Heart left ventricle (tissue), 16 donors: ENCODE measurements around the gene MAP3K9. TPM values are rescaled to one million over a fixed set of nuclear protein-coding genes. Genes with fewer than 3 reads are reported as not detected.

ENCODE experiments used
- ATAC-seq, 4 donors: fragments of 200-7000 bp; cut with Tn5 transposase; one replicate each; pipeline ENCODE4 v1.9.1; 2020 to 2022; ENCODE audit warnings: moderate library complexity in 4 of 4, mild to moderate bottlenecking in 3 of 4, moderate number of reproducible peaks in 1 of 4
- DNase-seq, 5 donors: peaks; one replicate each; pipeline ENCODE4 v3.0.0-alpha.2; 2020
- H3K27ac ChIP-seq, 12 donors: fragments of 200-600 bp; sonication (generic) in 4 of 12; one replicate each; pipeline versions ENCODE4 v1.5.0 to v1.8.0; 2016 to 2022; ENCODE audit warnings: mild to moderate bottlenecking in 2 of 12
- H3K27me3 ChIP-seq, 9 donors: fragments of 200-600 bp; sonication (generic) in 2 of 9; one replicate each; pipeline versions ENCODE4 v1.5.1 to v1.8.0; 2016 to 2022; ENCODE audit warnings: mild to moderate bottlenecking in 3 of 9
- H3K36me3 ChIP-seq, 9 donors: fragments of 200-600 bp; sonication (generic) in 2 of 9; one replicate each; pipeline versions ENCODE4 v1.5.0 to v1.8.0; 2018 to 2022; ENCODE audit warnings: mild to moderate bottlenecking in 2 of 9
- H3K4me1 ChIP-seq, 12 donors: fragments of 200-600 bp; sonication (generic) in 4 of 12; one replicate each; pipeline versions ENCODE4 v1.5.0 to v1.8.0; 2016 to 2022; ENCODE audit warnings: mild to moderate bottlenecking in 3 of 12
- H3K4me3 ChIP-seq, 12 donors: fragments of 200-600 bp; sonication (generic) in 4 of 12; one replicate each; pipeline versions ENCODE4 v1.5.0 to v1.8.0; 2017 to 2022; ENCODE audit warnings: mild to moderate bottlenecking in 9 of 12, moderate library complexity in 4 of 12
- H3K9me3 ChIP-seq, 12 donors: fragments of 200-600 bp; sonication (generic) in 4 of 12; one replicate each; pipeline versions ENCODE4 v1.5.0 to v1.8.0; 2016 to 2022; ENCODE audit warnings: mild to moderate bottlenecking in 1 of 12
- CTCF ChIP-seq, 12 donors: fragments of 200-600 bp; sonication (generic) in 4 of 12; IDR thresholded peaks; one replicate each; pipeline versions ENCODE4 v1.5.0 to v1.8.0; 2018 to 2022; ENCODE audit warnings: antibody characterized with exemption in 12 of 12, mild to moderate bottlenecking in 5 of 12
- POLR2A ChIP-seq, 2 donors: fragments of 450-650 bp; IDR thresholded peaks; one replicate each; pipeline ENCODE4 v1.6.1; 2017; ENCODE audit warnings: antibody characterized with exemption in 2 of 2, mild to moderate bottlenecking in 2 of 2, moderate library complexity in 2 of 2
- WGBS, 4 donors: extraction: QIAGEN DNeasy Blood & Tissue Kit in 2 of 4; methylation state at CpG; one replicate each; pipeline versions ENCODE4 v1.1.5 to v1.1.7; 2013 to 2018; 5-methylcytosine and 5-hydroxymethylcytosine counted together
- intact Hi-C, 10 donors: fragments of 100-400 bp; cut with DNase I; formaldehyde crosslinking; loops; one replicate each; pipeline versions ENCODE4 v1.11.1 to v1.14.2; 2022
- polyA plus RNA-seq, 2 donors: library from polyadenylated mRNA; stranded (reverse); fragments of 200-250 nt; gene quantifications; one replicate each; pipeline ENCODE4 v1.2.3, GENCODE V29; 2013
- total RNA-seq, 9 donors: library from RNA; depleted of rRNA in 2 of 9; stranded (reverse); fragments of >200 nt in 2 of 9; fragmentation: NEBNext Ultra II Directional in 3 of 9; extraction: Animal tissue kit (Norgen Biotek cat#: 25700) in 3 of 9; gene quantifications; one replicate each; pipeline versions ENCODE4 v1.1.0 to v1.2.4, GENCODE V29; 2016 to 2023
- donor health status: ischemic (EF 13 %, LVEDD 7.1; RV severe dilation, severe dysfunction).
- donor health status: healthy with polysubstance abuse.
- donor health status: DM: no; HTN: yes; CAD: no.
- donor health status: DM: no; HTN: no; CAD: no.
- donor health status: ischemic (EF 25% LVEDD 6.9; RV normal size, moderate dysfunction).
- donor health status: ischemic (EF 25% LVEDD 5.7; RV mildly dilated, moderate dysfunction).
- donor health status: healthy.
- donor health status: DM: yes; HTN: yes; CAD: no.
- donor health status: ischemic (EF 35%, LVEDD 5.7; RV mildly dilated, moderate dysfunction).
- donor health status: nonischemic (EF 11% LVEDD 7.7; RV severe dilation, severe dysfunction).
- donor health status: DM: yes; HTN: yes; CAD: no.
- donor health status: PGD.
- donor health status: ischemic (EF 29% LVEDD 5.4; RV normal size, mild dysfunction).
- donor health status: nonischemic (EF 23%, LVEDD 6.1; RV moderate dilation, normal function).

Gene MAP3K9
- total and polyA plus RNA-seq, 11 donors, result 0.91 to 3.8 (median 1.7) TPM

DNA sequence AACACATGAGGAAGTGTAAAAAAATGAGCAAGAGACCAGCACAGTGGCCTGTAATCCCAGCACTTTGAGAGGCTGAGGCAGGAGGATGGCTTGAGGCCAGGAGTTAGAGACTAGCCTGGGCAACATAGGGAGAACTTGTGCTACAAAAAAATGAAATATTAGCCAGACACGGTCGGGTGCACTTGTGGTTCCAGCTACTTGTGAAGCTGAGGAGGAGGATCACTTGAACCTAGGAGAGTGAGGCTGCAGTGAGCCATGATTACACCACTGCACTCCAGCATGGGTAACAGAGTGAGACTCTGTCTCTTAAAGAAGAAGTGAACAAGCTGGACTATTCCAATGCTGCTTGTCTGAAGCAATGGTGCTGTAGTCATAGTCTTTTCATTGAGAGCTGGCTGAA lies 36.3 kb upstream of the MAP3K9 start:
- Histone ChIP-seq H3K36me3 (no peaks in the 10 kb centered on the region), H3K4me1 (peaks cover 0 to 17% (median 3%) of the 10 kb centered on the region in 12 donors), H3K4me3 (no peak overlapping the region), H3K9me3 (no peaks in the 10 kb centered on the region), H3K27ac (no peak overlapping the region), H3K27me3 (no peaks in the 10 kb centered on the region)
- no peak for ATAC-seq
- 88 to 92% (median 89%) methylated on average over 2 of the region's 2 CpGs for WGBS, 4 donors
- TF ChIP-seq CTCF (IDR thresholded peaks at IDR 0.05) (no peak), POLR2A (IDR thresholded peaks at IDR 0.05) (no peak)
- intact Hi-C loops, result no loop called here
- no peak for DNase-seq

- Histone ChIP-seq H3K27ac (peak overlapping the region in 10 of 12 donors; percentile 8 to 82 (median 58)), H3K9me3 (no peaks in the 10 kb centered on the region), H3K36me3 (no peaks in the 10 kb centered on the region), H3K27me3 (no peaks in the 10 kb centered on the region), H3K4me3 (no peak overlapping the region), H3K4me1 (peaks cover 0 to 17% (median 3%) of the 10 kb centered on the region in 12 donors)
- intact Hi-C loops, result no loop called here
- TF ChIP-seq CTCF (IDR thresholded peaks at IDR 0.05), result no peak
- TF ChIP-seq POLR2A (IDR thresholded peaks at IDR 0.05), result no peak
- DNase-seq (peak in 1 of 5 donors; percentile 31), ATAC-seq (peak; percentile 26 to 75 (median 72))
- 35 to 47% (median 41%) methylated on average over 2 of the region's 2 CpGs for WGBS, 4 donors
These were observed 33.6 kb upstream of the MAP3K9 start for GRCh38 chr14:70842851-70843462.

- intact Hi-C loops, result no loop called here
- peaks cover 0 to 12% (median 2%) of the 10 kb centered on the region in 12 donors for H3K4me1 ChIP-seq
- no peak overlapping the region for H3K4me3 ChIP-seq
- no peak overlapping the region for H3K27ac ChIP-seq
- peaks cover 0 to 5% (median 0%) of the 10 kb centered on the region in 12 donors for H3K9me3 ChIP-seq
- no peaks in the 10 kb centered on the region for H3K27me3 ChIP-seq
- TF ChIP-seq CTCF (IDR thresholded peaks at IDR 0.05) (no peak), POLR2A (IDR thresholded peaks at IDR 0.05) (no peak)
- 84 to 89% (median 86%) methylated on average over 4 of the region's 4 CpGs for WGBS, 4 donors
- DNase-seq (no peak), ATAC-seq (no peak)
- no peaks in the 10 kb centered on the region for H3K36me3 ChIP-seq
These were observed 28.8 kb upstream of the MAP3K9 start for GRCh38 chr14:70838076-70838475.

GRCh38 chr14:70836946-70837345 lies 27.6 kb upstream of the MAP3K9 start:
- no peak for DNase-seq
- no peaks in the 10 kb centered on the region for H3K27me3 ChIP-seq
- no peak overlapping the region for H3K4me3 ChIP-seq
- peaks cover 0 to 5% (median 0%) of the 10 kb centered on the region in 12 donors for H3K9me3 ChIP-seq
- H3K36me3 ChIP-seq, result no peaks in the 10 kb centered on the region
- no peak for ATAC-seq
- no peak overlapping the region for H3K27ac ChIP-seq
- peaks cover 0 to 14% (median 7%) of the 10 kb centered on the region in 12 donors for H3K4me1 ChIP-seq
- intact Hi-C loops, result no loop called here
- TF ChIP-seq POLR2A (IDR thresholded peaks at IDR 0.05) (no peak), CTCF (IDR thresholded peaks at IDR 0.05) (no peak)
